ENCODE results near the gene SERPINA5.

Gene SERPINA5

DNA sequence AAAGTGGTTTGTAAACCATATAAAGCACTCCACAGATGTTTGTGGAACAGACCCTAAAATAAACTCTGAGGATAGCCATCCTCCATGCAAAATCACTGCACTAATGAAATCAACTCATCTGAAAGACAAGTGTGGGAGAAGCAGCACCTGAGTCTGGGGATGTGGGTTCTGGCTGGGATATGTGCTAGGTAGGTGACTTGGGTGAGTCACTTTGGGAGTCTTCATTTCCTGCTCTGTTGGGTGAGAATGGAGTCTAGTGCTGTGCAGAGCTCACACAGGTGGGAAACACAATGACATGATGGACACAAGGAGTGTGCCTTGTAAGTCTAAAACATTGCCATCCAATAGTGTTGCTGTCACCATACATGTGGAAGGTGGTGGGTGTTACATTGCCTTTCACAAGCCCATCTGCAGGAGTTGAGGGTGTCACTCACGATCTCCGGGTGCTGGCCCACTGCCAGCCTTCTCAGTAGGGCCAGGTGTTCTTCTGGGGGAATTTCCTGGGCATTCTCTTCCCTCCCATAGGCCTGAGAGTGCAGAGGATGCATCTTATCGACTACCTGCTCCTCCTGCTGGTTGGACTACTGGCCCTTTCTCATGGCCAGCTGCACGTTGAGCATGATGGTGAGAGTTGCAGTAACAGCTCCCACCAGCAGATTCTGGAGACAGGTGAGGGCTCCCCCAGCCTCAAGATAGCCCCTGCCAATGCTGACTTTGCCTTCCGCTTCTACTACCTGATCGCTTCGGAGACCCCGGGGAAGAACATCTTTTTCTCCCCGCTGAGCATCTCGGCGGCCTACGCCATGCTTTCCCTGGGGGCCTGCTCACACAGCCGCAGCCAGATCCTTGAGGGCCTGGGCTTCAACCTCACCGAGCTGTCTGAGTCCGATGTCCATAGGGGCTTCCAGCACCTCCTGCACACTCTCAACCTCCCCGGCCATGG is 18.0 kb upstream of the SERPINA5 start:
- no peak for DNase-seq (ENCODE audit: low read depth)
- H3K4me3 ChIP-seq (ENCODE audit: low read depth, low read length), result no peak overlapping the region
- TF ChIP-seq, protein P1, sequence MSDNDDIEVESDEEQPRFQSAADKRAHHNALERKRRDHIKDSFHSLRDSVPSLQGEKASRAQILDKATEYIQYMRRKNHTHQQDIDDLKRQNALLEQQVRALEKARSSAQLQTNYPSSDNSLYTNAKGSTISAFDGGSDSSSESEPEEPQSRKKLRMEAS (IDR thresholded peaks at IDR 0.05; ENCODE audit: low read depth, low read length), result no peak
- TF ChIP-seq POLR2A (IDR thresholded peaks at IDR 0.05; ENCODE audit: extremely low read depth, insufficient read length) (no peak), MYC (IDR thresholded peaks at IDR 0.05; ENCODE audit: low read depth, low read length) (no peak)
- TF ChIP-seq, protein P2, sequence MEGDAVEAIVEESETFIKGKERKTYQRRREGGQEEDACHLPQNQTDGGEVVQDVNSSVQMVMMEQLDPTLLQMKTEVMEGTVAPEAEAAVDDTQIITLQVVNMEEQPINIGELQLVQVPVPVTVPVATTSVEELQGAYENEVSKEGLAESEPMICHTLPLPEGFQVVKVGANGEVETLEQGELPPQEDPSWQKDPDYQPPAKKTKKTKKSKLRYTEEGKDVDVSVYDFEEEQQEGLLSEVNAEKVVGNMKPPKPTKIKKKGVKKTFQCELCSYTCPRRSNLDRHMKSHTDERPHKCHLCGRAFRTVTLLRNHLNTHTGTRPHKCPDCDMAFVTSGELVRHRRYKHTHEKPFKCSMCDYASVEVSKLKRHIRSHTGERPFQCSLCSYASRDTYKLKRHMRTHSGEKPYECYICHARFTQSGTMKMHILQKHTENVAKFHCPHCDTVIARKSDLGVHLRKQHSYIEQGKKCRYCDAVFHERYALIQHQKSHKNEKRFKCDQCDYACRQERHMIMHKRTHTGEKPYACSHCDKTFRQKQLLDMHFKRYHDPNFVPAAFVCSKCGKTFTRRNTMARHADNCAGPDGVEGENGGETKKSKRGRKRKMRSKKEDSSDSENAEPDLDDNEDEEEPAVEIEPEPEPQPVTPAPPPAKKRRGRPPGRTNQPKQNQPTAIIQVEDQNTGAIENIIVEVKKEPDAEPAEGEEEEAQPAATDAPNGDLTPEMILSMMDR (IDR thresholded peaks at IDR 0.05; ENCODE audit: low read depth, low read length), result no peak

DNA sequence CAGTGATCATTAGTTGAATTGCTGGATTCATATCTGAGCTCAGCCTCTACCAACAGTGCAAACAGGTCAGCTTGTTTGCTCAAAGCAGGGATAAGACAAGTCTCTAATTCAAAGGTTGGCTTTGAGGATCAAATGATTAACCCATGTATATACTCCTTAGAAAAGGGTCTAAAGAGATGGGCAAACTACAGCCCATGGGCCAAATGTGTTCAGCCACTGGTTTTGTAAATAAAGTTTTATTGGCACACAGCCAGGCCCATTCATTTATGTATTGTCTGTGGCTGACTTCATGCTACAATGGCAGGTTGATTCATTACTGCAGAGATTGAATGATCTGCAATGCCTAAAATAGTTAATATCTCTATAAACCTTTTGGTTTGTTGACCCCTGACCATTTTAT is 16.8 kb upstream of the SERPINA5 start:
- TF ChIP-seq, protein P2 (IDR thresholded peaks at IDR 0.05; ENCODE audit: low read depth, low read length), result no peak
- TF ChIP-seq POLR2A (IDR thresholded peaks at IDR 0.05; ENCODE audit: extremely low read depth, insufficient read length) (no peak), MYC (IDR thresholded peaks at IDR 0.05; ENCODE audit: low read depth, low read length) (no peak)
- TF ChIP-seq, protein P1 (IDR thresholded peaks at IDR 0.05; ENCODE audit: low read depth, low read length), result no peak
- DNase-seq (ENCODE audit: low read depth), result no peak

DNA sequence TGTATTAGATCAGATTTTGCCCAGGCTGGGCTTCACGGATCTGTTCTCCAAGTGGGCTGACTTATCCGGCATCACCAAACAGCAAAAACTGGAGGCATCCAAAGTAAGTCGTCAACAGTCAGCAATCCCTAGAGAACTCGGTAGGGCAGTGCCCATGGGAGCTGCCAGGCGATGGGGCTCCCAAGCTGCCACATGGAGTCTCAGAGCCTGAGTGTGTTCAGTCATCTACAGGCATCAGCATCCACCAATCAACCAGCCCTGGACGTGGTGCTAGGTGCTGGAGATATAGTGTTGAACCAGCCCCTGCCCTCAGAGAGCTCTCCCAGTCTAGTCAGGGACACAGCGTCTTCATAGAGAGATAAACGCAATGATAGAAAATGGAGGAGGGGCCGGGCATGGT is 13.0 kb upstream of the SERPINA5 start:
- no peak for TF ChIP-seq MYC (IDR thresholded peaks at IDR 0.05; ENCODE audit: low read depth, low read length)
- no peak for TF ChIP-seq POLR2A (IDR thresholded peaks at IDR 0.05; ENCODE audit: extremely low read depth, insufficient read length)
- TF ChIP-seq, protein P1 (IDR thresholded peaks at IDR 0.05; ENCODE audit: low read depth, low read length), result no peak
- TF ChIP-seq, protein P2 (IDR thresholded peaks at IDR 0.05; ENCODE audit: low read depth, low read length), result no peak
- no peak for DNase-seq (ENCODE audit: low read depth)
- H3K4me3 ChIP-seq (ENCODE audit: low read depth, low read length), result no peak overlapping the region

More for the DNA sequence above, 16.8 kb upstream of the SERPINA5 start:
- no peak overlapping the region for H3K4me3 ChIP-seq (ENCODE audit: low read depth, low read length)

DNA sequence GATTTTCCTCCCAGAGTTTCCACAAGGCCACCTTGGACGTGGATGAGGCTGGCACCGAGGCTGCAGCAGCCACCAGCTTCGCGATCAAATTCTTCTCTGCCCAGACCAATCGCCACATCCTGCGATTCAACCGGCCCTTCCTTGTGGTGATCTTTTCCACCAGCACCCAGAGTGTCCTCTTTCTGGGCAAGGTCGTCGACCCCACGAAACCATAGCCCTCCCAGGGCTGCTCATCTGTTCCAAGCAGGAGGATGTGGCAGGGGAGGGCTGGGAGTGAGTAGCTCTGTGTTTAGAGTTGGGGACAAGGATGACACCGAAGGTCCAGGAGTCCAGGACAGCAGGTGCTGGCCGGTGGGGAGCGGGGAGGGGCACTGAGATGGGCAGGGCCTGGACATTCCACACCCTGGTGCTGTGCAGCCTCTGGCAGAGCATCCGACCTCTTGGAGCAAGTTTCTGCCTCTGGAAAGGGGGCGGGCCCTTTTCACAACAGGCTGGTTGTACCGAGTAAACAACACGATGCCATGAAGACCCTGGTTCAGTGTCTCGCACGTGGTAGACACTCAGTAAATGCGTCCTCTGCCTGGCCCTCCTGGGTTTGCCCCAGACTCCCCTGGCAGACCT is 11.7 kb upstream of the SERPINA5 start:
- DNase-seq (ENCODE audit: low read depth), result no peak
- TF ChIP-seq, protein P2 (IDR thresholded peaks at IDR 0.05; ENCODE audit: low read depth, low read length), result no peak
- TF ChIP-seq MYC (IDR thresholded peaks at IDR 0.05; ENCODE audit: low read depth, low read length) (no peak), POLR2A (IDR thresholded peaks at IDR 0.05; ENCODE audit: extremely low read depth, insufficient read length) (no peak)
- TF ChIP-seq, protein P1 (IDR thresholded peaks at IDR 0.05; ENCODE audit: low read depth, low read length), result no peak
- no peak overlapping the region for H3K4me3 ChIP-seq (ENCODE audit: low read depth, low read length)

DNA sequence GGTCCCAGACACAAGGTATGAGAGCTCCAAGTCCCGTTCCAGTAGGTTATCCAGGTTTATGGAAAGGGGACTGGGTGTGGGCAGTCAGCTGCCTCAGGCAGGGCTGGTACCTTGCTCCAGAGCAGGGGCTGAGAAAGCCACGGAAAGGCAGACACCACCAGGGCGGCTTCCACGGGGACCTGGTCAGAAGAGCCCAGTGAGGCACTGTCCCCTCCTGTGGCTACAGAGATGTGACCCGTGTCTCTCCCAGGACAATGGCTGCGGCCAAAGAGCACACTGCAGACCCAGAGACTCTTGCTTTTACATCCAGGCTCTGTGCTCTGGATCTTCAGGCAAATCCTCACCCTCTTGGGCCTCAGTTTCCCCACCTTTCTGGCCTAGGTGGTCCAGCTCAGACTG is 11.2 kb upstream of the SERPINA5 start:
- DNase-seq (ENCODE audit: low read depth), result no peak
- no peak overlapping the region for H3K4me3 ChIP-seq (ENCODE audit: low read depth, low read length)
- TF ChIP-seq, protein P1 (IDR thresholded peaks at IDR 0.05; ENCODE audit: low read depth, low read length), result no peak
- TF ChIP-seq POLR2A (IDR thresholded peaks at IDR 0.05; ENCODE audit: extremely low read depth, insufficient read length) (no peak), MYC (IDR thresholded peaks at IDR 0.05; ENCODE audit: low read depth, low read length) (no peak)
- TF ChIP-seq, protein P2 (IDR thresholded peaks at IDR 0.05; ENCODE audit: low read depth, low read length), result no peak

All from NB4 (cell line).